Fibroblast of lung (primary cell): ENCODE data around the gene APOBEC3A. TPM values are rescaled to one million over a fixed set of nuclear protein-coding genes. Genes with fewer than 3 reads are reported as not detected.
"Not testable (repeated sequence)": the region's sequence is repeated elsewhere in the genome, so short reads cannot be mapped to it uniquely, and the experiment has no call there.

Experiments
- DNase-seq, 2 donors: peaks; one replicate each; pipeline versions ENCODE4 v3.0.0 to v3.0.0-alpha.2; 2010; ENCODE audit warnings: low read depth in 2 of 2
- H2AFZ ChIP-seq: 2 replicates; pipeline ENCODE4 v1.5.1; 2012; ENCODE audit warnings: low read length, control low read depth, inconsistent platforms
- H3K27ac ChIP-seq: 2 replicates; pipeline ENCODE4 v1.5.1; 2011; ENCODE audit warnings: low read length, control low read depth; ENCODE audit not compliant: insufficient read depth
- H3K27me3 ChIP-seq: 2 replicates; pipeline ENCODE4 v1.5.1; 2011; ENCODE audit warnings: mild to moderate bottlenecking, low read length; ENCODE audit not compliant: control insufficient read depth, insufficient read depth
- H3K36me3 ChIP-seq: 2 replicates; pipeline ENCODE4 v1.5.1; 2011; ENCODE audit warnings: low read length; ENCODE audit not compliant: control insufficient read depth, insufficient read depth
- H3K4me1 ChIP-seq: 2 replicates; pipeline ENCODE4 v1.5.1; 2011; ENCODE audit warnings: low read length; ENCODE audit not compliant: control insufficient read depth, insufficient read depth; ENCODE audit errors: extremely low read depth
- H3K4me2 ChIP-seq: 2 replicates; pipeline ENCODE4 v1.5.1; 2011; ENCODE audit warnings: low read length, control low read depth; ENCODE audit not compliant: insufficient read depth; ENCODE audit errors: extremely low read depth
- H3K4me3 ChIP-seq, 4 experiments: fragments of 200-600 bp in 1 of 4; sonication (generic) in 1 of 4; replicated peaks in 1 of 4; 2 replicates each; pipeline ENCODE4 v1.5.1; 2011 to 2016; ENCODE audit warnings: low read length in 4 of 4, low read depth in 3 of 4, mild to moderate bottlenecking in 3 of 4, control low read depth in 2 of 4, inconsistent platforms in 1 of 4, mixed read lengths in 1 of 4; ENCODE audit not compliant: insufficient read depth in 1 of 4; ENCODE audit errors: control extremely low read depth in 1 of 4
- H3K79me2 ChIP-seq: 2 replicates; pipeline ENCODE4 v1.5.1; 2012; ENCODE audit warnings: mild to moderate bottlenecking, low read length, inconsistent platforms; ENCODE audit not compliant: control insufficient read depth, insufficient read depth
- H3K9ac ChIP-seq: 2 replicates; pipeline ENCODE4 v1.5.1; 2011; ENCODE audit warnings: mild to moderate bottlenecking, low read length, control low read depth; ENCODE audit not compliant: insufficient read depth
- H3K9me3 ChIP-seq: 2 replicates; pipeline ENCODE4 v1.5.1; 2012; ENCODE audit warnings: low read depth, low read length; ENCODE audit not compliant: control insufficient read depth, insufficient read depth
- H4K20me1 ChIP-seq: 2 replicates; pipeline ENCODE4 v1.5.1; 2011; ENCODE audit warnings: low read length; ENCODE audit not compliant: control insufficient read depth, insufficient read depth; ENCODE audit errors: extremely low read depth
- EZH2 ChIP-seq: IDR thresholded peaks from 2 replicates; pipeline ENCODE4 v1.5.1; 2012; ENCODE audit warnings: low read length, control low read depth, mild to moderate bottlenecking; ENCODE audit errors: missing control alignments
- polyA plus RNA-seq, 2 donors: library from polyadenylated mRNA; depleted of rRNA in 1 of 2; stranded (reverse) in 1 of 2; unstranded in 1 of 2; fragments of >200 nt; gene quantifications; 2 replicates each; pipeline ENCODE4 v1.2.1, GENCODE V29; 2011 to 2012; ENCODE audit warnings: missing spikeins in 1 of 2
- total RNA-seq: library from RNA; depleted of rRNA; stranded (reverse); fragments of >200 nt; gene quantifications from 2 replicates; pipeline ENCODE4 v1.2.1, GENCODE V29; 2014
- TF ChIP-seq, protein P1 (sequence below), 2 donors: IDR thresholded peaks in 1 of 2; conservative IDR thresholded peaks in 1 of 2; 1 replicate in 1 of 2; 2 replicates in 1 of 2; pipeline ENCODE4 v1.5.1; 2011 to 2012; ENCODE audit warnings: low read length in 2 of 2, control low read depth in 1 of 2, inconsistent platforms in 1 of 2, low read depth in 1 of 2, mild to moderate bottlenecking in 1 of 2

APOBEC3A gene
- total and polyA plus RNA-seq, 2 donors (not counting 1 experiment from before 2014, with no cell fraction given) = not detected

DNA sequence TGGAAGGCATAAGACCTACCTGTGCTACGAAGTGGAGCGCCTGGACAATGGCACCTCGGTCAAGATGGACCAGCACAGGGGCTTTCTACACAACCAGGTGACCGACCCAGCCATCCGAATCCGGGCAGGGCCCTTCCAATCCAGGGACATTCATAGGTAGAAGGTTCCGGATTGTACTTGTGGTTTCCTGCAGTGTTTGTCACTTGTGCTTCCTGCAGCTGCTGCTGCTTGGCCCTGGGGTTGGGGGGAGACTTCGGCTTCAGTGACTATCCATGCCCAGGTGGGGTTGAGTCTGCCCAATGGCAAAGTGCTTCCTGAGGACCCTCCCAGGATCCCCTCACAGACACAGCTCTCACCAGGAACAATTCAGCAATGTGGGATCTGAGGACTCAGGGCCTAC lies 2.2 kb downstream of the APOBEC3A start:
- H3K36me3 ChIP-seq = no peaks in the 10 kb centered on the region
- no peak for TF ChIP-seq EZH2
- TF ChIP-seq, protein P1, sequence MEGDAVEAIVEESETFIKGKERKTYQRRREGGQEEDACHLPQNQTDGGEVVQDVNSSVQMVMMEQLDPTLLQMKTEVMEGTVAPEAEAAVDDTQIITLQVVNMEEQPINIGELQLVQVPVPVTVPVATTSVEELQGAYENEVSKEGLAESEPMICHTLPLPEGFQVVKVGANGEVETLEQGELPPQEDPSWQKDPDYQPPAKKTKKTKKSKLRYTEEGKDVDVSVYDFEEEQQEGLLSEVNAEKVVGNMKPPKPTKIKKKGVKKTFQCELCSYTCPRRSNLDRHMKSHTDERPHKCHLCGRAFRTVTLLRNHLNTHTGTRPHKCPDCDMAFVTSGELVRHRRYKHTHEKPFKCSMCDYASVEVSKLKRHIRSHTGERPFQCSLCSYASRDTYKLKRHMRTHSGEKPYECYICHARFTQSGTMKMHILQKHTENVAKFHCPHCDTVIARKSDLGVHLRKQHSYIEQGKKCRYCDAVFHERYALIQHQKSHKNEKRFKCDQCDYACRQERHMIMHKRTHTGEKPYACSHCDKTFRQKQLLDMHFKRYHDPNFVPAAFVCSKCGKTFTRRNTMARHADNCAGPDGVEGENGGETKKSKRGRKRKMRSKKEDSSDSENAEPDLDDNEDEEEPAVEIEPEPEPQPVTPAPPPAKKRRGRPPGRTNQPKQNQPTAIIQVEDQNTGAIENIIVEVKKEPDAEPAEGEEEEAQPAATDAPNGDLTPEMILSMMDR (conservative IDR thresholded peaks at IDR 0.05 in 1 of 2, IDR thresholded peaks at IDR 0.05 in 1 of 2; ENCODE audit: low read depth in 1 of 2, low read length in 2 of 2) = no peak
- H3K9me3 ChIP-seq = no peaks in the 10 kb centered on the region
- H3K27me3 ChIP-seq = peaks cover 5% of the 10 kb centered on the region
- DNase-seq = no peak
- H3K4me1 ChIP-seq = no peaks in the 10 kb centered on the region
- H3K4me2 ChIP-seq = no peak overlapping the region
- H3K4me3 ChIP-seq = no peak overlapping the region
- H3K27ac ChIP-seq = no peak overlapping the region
- no peaks in the 10 kb centered on the region for H3K79me2 ChIP-seq
- H2AFZ ChIP-seq = no peak overlapping the region
- no peak overlapping the region for H3K9ac ChIP-seq
- H4K20me1 ChIP-seq = no peaks in the 10 kb centered on the region

DNA sequence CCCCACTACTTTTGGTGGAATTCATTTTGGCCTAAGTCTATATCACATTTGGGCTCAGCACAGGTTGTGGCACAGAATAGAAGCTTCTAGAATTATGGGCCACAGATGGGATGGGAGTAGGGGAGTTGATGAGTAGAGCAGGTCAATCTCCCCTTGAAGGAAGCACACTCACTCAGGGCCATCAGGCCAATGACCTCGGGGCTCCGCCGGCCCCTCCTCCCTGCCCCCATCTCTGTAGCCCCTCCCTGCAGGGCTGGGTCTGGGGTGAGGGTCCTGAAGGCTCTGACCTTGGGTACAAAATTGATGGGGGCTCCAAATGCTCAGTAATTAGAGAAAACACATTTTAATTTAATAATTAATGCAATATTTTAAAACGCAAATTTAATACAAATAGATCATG lies 3.3 kb downstream of the APOBEC3A start:
- not testable (repeated sequence) for H3K4me2 ChIP-seq, DNase-seq, H3K4me1 ChIP-seq, H3K27me3 ChIP-seq, H3K27ac ChIP-seq, H4K20me1 ChIP-seq, H3K9me3 ChIP-seq, H2AFZ ChIP-seq, H3K4me3 ChIP-seq, H3K36me3 ChIP-seq, H3K79me2 ChIP-seq, H3K9ac ChIP-seq

DNA sequence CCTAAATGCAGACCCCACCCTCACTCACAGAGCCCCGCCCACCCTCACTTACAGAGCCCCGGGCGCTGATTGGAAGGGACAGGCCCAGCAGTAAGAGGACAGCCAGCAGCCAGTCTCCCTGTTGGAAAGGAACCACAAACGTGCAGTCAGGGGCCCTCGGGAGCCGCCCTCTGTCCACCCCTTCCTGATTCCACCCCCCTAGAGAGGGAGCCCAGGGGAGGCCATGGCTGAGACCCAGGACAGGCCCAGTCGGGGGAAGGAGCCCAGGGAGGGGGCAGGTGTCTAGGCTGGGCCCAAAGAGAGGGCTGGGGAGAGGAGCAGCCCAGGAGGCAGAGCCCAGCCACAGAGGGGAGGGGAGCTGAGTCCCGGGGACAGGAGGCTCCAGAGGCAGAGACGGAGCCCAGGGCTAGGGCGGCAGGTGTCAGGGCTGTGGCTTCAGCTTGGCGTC lies 5.9 kb downstream of the APOBEC3A start:
- DNase-seq, H3K4me3 ChIP-seq, H2AFZ ChIP-seq, H4K20me1 ChIP-seq, H3K79me2 ChIP-seq, H3K36me3 ChIP-seq, H3K9me3 ChIP-seq, H3K9ac ChIP-seq, H3K4me2 ChIP-seq, H3K27ac ChIP-seq, H3K27me3 ChIP-seq, H3K4me1 ChIP-seq: not testable (repeated sequence)

DNA sequence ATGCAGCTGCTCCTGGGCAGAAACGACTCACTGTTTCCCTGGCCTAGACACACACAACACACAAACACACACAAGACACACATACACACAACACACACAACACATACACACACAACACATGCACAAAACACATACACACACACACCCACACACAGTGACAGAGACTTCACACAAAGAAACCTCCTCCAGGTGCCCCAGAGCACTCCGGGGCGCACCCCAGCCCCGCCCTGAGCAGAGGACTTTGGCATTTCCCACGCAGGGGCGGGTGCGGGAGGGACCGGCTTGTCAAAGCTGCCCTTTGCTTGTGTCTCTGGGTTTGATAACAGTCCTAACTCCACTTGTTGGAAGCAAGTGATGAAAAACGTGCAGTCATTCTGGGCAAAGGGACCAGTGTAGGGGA lies 6.5 kb downstream of the APOBEC3A start:
- no peak for DNase-seq
- no peak overlapping the region for H3K27ac ChIP-seq
- no peaks in the 10 kb centered on the region for H4K20me1 ChIP-seq
- no peaks in the 10 kb centered on the region for H3K4me1 ChIP-seq
- no peak overlapping the region for H3K4me3 ChIP-seq
- no peaks in the 10 kb centered on the region for H3K79me2 ChIP-seq
- H3K9ac ChIP-seq = no peak overlapping the region
- H2AFZ ChIP-seq = no peak overlapping the region
- H3K4me2 ChIP-seq = no peak overlapping the region
- H3K27me3 ChIP-seq = peaks cover 3% of the 10 kb centered on the region
- no peaks in the 10 kb centered on the region for H3K36me3 ChIP-seq
- TF ChIP-seq, protein P1 (conservative IDR thresholded peaks at IDR 0.05 in 1 of 2, IDR thresholded peaks at IDR 0.05 in 1 of 2; ENCODE audit: low read depth in 1 of 2, low read length in 2 of 2) = no peak
- TF ChIP-seq EZH2 = no peak
- H3K9me3 ChIP-seq = no peaks in the 10 kb centered on the region
